Mesothelial cell of epicardium (in vitro differentiated cells): ENCODE data around the gene CAMP. TPM values are rescaled to one million over a fixed set of nuclear protein-coding genes. Genes with fewer than 3 reads are reported as not detected.
"Not testable (repeated sequence)": the region's sequence is repeated elsewhere in the genome, so short reads cannot be mapped to it uniquely, and the experiment has no call there.

Source experiments
- DNase-seq, 2 experiments: peaks; one replicate each; pipeline ENCODE4 v3.0.0; 2021; ENCODE audit warnings: low spot score in 2 of 2; ENCODE audit not compliant: unreplicated experiment in 2 of 2
- H3K27ac Mint-ChIP-seq: 2 replicates; pipeline ENCODE4 v1.8.0; 2021; ENCODE audit warnings: mixed read lengths
- H3K27me3 Mint-ChIP-seq: 2 replicates; pipeline ENCODE4 v1.8.0; 2021; ENCODE audit warnings: low read depth, mixed read lengths
- H3K36me3 Mint-ChIP-seq: 2 replicates; pipeline ENCODE4 v1.8.0; 2021; ENCODE audit warnings: mixed read lengths
- H3K4me1 Mint-ChIP-seq: 2 replicates; pipeline ENCODE4 v1.8.0; 2021; ENCODE audit warnings: mixed read lengths
- H3K4me3 Mint-ChIP-seq: 2 replicates; pipeline ENCODE4 v1.8.0; 2021; ENCODE audit warnings: mild to moderate bottlenecking, moderate library complexity, mixed read lengths
- H3K9me3 Mint-ChIP-seq: 2 replicates; pipeline ENCODE4 v1.8.0; 2021; ENCODE audit warnings: mixed read lengths
- total RNA-seq: library from RNA; stranded (reverse); gene quantifications from 3 replicates; pipeline ENCODE4 v1.2.1, GENCODE V29; 2021
- TF ChIP-seq, protein P1 (sequence below): fragments of 200-600 bp; sonication (generic); IDR thresholded peaks from one replicate; pipeline ENCODE4 v1.5.0; 2021; ENCODE audit warnings: antibody characterized with exemption; ENCODE audit not compliant: unreplicated experiment

CAMP gene
- total RNA-seq, 1 donor from 2014 or later: not detected

GRCh38 chr3:48208076-48208475 is 15.2 kb upstream of the CAMP start:
- Mint-ChIP-seq H3K4me1 (no peaks in the 10 kb centered on the region), H3K9me3 (peaks cover 5% of the 10 kb centered on the region), H3K27me3 (peaks cover 2% of the 10 kb centered on the region), H3K4me3 (no peak overlapping the region), H3K36me3 (peaks cover 3% of the 10 kb centered on the region), H3K27ac (no peak overlapping the region)
- TF ChIP-seq, protein P1, sequence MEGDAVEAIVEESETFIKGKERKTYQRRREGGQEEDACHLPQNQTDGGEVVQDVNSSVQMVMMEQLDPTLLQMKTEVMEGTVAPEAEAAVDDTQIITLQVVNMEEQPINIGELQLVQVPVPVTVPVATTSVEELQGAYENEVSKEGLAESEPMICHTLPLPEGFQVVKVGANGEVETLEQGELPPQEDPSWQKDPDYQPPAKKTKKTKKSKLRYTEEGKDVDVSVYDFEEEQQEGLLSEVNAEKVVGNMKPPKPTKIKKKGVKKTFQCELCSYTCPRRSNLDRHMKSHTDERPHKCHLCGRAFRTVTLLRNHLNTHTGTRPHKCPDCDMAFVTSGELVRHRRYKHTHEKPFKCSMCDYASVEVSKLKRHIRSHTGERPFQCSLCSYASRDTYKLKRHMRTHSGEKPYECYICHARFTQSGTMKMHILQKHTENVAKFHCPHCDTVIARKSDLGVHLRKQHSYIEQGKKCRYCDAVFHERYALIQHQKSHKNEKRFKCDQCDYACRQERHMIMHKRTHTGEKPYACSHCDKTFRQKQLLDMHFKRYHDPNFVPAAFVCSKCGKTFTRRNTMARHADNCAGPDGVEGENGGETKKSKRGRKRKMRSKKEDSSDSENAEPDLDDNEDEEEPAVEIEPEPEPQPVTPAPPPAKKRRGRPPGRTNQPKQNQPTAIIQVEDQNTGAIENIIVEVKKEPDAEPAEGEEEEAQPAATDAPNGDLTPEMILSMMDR: no peak
- no peak for DNase-seq

DNA sequence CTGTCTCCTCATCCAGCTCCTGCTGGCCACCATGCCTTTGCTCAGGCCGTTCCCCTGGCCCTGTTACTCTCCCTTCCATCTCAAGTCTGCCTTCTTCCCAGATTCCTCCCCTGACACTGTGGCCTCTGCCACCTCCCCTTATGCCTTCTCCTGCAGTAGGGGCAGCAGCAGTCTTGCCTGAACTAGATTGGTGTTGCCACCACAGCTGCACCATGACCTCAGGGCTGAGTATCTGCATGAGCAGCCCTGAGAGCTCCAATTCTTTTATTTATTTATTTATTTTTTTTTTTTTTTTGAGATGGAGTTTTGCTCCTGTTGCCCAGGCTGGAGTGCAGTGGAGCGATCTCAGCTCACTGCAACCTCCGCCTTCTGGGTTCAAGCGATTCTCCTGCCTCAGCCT is 13.8 kb upstream of the CAMP start:
- no peak for DNase-seq
- TF ChIP-seq, protein P1: no peak
- Mint-ChIP-seq H3K4me3 (no peak overlapping the region), H3K36me3 (peaks cover 3% of the 10 kb centered on the region), H3K27ac (no peak overlapping the region), H3K4me1 (no peaks in the 10 kb centered on the region), H3K27me3 (peaks cover 2% of the 10 kb centered on the region), H3K9me3 (peaks cover 5% of the 10 kb centered on the region)

GRCh38 chr3:48210534-48210933 is 12.8 kb upstream of the CAMP start:
- not testable (repeated sequence) for H3K9me3 Mint-ChIP-seq, H3K27ac Mint-ChIP-seq, H3K36me3 Mint-ChIP-seq, DNase-seq, H3K27me3 Mint-ChIP-seq, H3K4me3 Mint-ChIP-seq, H3K4me1 Mint-ChIP-seq

DNA sequence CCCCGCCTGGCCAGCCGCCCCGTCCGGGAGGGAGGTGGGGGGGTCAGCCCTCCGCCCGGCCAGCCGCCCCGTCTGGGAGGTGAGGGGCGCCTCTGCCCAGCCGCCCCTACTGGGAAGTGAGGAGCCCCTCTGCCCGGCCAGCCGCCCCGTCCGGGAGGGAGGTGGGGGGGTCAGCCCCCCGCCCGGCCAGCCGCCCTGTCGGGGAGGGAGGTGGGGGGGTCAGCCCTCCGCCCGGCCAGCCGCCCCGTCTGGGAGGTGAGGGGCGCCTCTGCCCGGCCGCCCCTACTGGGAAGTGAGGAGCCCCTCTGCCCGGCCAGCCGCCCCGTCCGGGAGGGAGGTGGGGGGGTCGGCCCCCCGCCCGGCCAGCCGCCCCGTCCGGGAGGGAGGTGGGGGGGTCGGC is 11.5 kb upstream of the CAMP start:
- not testable (repeated sequence) for H3K36me3 Mint-ChIP-seq, H3K9me3 Mint-ChIP-seq, H3K27me3 Mint-ChIP-seq, H3K4me1 Mint-ChIP-seq, H3K27ac Mint-ChIP-seq, DNase-seq, H3K4me3 Mint-ChIP-seq

GRCh38 chr3:48214225-48214624 is 9.1 kb upstream of the CAMP start:
- Mint-ChIP-seq H3K27ac (no peak overlapping the region), H3K4me3 (no peak overlapping the region), H3K36me3 (peaks cover 3% of the 10 kb centered on the region), H3K4me1 (peaks cover 3% of the 10 kb centered on the region), H3K9me3 (peaks cover 5% of the 10 kb centered on the region), H3K27me3 (peaks cover 6% of the 10 kb centered on the region)
- DNase-seq: no peak
- TF ChIP-seq, protein P1: no peak

GRCh38 chr3:48215019-48215418 is 8.3 kb upstream of the CAMP start:
- TF ChIP-seq, protein P1: no peak
- peaks cover 2% of the 10 kb centered on the region for H3K9me3 Mint-ChIP-seq
- peaks cover 1% of the 10 kb centered on the region for H3K36me3 Mint-ChIP-seq
- H3K4me3 Mint-ChIP-seq: no peak overlapping the region
- peaks cover 6% of the 10 kb centered on the region for H3K27me3 Mint-ChIP-seq
- DNase-seq: no peak
- H3K4me1 Mint-ChIP-seq: peaks cover 3% of the 10 kb centered on the region
- no peak overlapping the region for H3K27ac Mint-ChIP-seq

DNA sequence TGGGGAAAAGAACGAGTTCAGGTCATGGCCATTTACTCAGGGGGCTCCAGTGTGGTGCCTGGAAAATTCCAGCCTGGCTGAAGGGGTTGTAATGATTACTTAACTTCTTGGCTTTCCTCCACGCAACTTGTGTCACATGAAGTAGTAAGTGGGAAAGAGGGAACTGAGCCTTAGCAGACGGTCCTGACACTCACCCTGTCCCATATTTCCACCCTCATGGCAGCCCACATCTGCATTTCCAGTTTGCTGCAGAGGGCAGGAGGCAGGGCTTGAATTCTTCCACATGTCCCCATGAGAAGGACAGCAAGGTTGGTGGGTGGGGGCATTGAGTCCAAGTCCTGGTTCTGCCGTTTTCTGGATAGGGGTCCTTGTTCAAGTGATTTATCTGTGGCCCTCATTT is 7.8 kb upstream of the CAMP start:
- Mint-ChIP-seq H3K27me3 (peaks cover 6% of the 10 kb centered on the region), H3K27ac (peak overlapping the region; percentile 40), H3K9me3 (no peaks in the 10 kb centered on the region), H3K4me1 (peaks cover 3% of the 10 kb centered on the region), H3K36me3 (no peaks in the 10 kb centered on the region), H3K4me3 (no peak overlapping the region)
- TF ChIP-seq, protein P1: no peak
- no peak for DNase-seq
